ENCODE measurements around the gene PRSS1.
"Not testable (repeated sequence)": the region's sequence is repeated elsewhere in the genome, so short reads cannot be mapped to it uniquely, and the experiment has no call there.

Gene PRSS1

GRCh38 chr7:142749218-142749993 is at the start of gene PRSS1:
PRSS1 (plus strand) TSS chr7:142749472; CDS start chr7:142749485, 13 bp downstream.
- no peak for FAIRE-seq

- not testable (repeated sequence) for FAIRE-seq
Measured at GRCh38 chr7:142700935-142701334, 48.3 kb upstream of the PRSS1 start.

DNA sequence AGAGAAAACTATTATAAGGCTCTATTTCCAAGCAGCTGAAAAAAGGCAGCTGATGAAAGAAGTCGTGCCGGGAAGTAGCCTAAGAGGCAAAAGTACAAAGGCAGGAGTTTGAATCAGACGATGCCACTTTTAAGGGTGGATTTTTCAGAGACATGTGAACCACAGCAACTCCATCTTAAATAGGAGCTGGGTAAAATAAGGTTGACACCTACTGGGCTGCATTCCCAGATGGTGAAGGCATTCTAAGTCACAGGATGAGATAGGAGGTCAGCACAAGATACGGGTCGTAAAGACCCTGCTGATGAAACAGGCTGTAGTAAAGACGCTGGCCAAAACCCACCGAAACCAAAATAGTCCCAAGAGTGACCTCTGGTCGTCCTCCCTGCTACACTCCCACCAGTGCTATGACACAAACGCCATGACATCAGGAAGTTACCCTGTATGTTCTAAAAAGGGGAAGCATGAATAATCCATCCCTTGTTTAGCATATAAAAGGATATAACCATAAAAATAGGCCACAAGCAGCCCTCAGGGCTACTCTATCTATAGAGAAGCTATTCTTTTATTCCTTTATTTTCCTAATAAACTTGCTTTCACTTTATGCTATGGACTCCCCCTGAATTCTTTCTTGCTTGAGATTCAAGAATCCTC is 45.5 kb upstream of the PRSS1 start:
- no peak for FAIRE-seq

- not testable (repeated sequence) for FAIRE-seq
Measured at GRCh38 chr7:142708726-142709125, 40.5 kb upstream of the PRSS1 start.

- FAIRE-seq, result no peak
Measured at GRCh38 chr7:142709921-142710320, 39.4 kb upstream of the PRSS1 start.

- FAIRE-seq, result no peak
Measured at GRCh38 chr7:142711196-142711595, 38.1 kb upstream of the PRSS1 start.

- no peak for FAIRE-seq
Measured at GRCh38 chr7:142711746-142712616, 37.3 kb upstream of the PRSS1 start.

- FAIRE-seq, result no peak
Measured at GRCh38 chr7:142712617-142712957, 36.7 kb upstream of the PRSS1 start.

DNA sequence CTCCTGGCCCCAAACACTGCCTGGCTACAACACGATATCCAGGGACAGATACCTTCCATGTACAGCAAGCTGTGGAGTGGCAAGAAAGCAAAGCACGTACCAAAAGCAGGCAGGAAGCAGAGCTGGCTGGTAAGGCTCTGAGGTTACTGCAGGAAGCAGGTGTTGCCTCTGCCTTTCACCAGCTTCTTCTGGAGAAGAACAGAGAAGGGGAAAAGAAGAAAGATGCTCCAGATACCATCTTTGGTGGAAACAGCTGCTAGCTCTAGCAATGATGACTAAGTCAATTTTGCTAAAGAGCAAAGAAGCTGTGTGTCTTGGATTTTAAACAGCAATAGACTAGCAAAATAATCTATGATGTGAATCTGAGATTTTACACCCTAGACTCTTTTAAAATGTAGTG is 34.9 kb upstream of the PRSS1 start:
- no peak for FAIRE-seq

GRCh38 chr7:142716596-142716995 is 32.7 kb upstream of the PRSS1 start:
- FAIRE-seq, result no peak

DNA sequence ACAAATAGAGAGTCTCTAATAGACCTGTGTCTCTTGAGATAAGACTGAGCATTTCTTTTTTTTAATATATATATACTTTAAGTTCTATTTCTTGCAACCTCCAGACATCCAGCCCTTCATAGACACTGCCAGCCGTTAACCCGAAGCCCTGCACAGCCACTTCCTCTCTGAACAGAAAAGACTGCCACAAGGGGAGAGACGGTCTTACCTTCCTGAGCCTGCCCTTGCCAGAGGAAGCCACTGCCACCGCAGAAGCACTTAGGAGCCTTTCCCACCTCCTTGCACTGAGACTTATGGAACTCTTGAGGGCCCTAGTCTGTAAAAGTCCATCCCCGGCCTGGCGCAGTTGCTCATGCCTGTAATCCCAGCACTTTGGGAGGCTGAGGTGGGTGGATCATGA is 31.8 kb upstream of the PRSS1 start:
- FAIRE-seq, result no peak

GRCh38 chr7:142718313-142718712 is 31.0 kb upstream of the PRSS1 start:
- no peak for FAIRE-seq

- FAIRE-seq, result no peak
Measured at GRCh38 chr7:142720172-142720773, 29.0 kb upstream of the PRSS1 start.

GRCh38 chr7:142720986-142721385 is 28.3 kb upstream of the PRSS1 start:
- FAIRE-seq, result no peak

DNA sequence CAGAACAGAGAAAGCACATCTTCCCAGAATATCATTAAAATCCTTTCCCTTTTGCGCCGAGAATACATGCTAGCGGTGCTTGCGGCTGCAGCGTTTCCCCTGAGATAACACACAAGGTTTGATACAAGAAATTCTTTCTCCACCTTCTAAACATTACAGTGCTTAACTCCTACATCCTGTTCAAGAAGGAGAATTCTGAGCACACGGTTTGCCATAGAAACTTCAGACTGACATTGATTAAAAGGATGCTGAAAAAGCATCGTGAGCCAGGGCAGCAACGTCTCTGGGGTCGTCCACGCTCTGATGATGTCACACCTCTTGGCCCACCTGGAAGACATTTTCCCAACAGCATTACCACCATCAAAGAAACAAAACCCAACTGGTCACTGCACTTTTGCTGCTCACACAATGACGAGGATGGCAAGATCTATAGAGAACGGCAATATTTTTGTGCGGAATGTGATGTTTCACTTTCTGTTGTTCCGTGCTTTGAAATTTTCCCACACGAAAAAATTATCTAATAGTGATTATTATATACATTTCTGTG is 27.0 kb upstream of the PRSS1 start:
- FAIRE-seq, result no peak

- FAIRE-seq, result no peak
Measured at GRCh38 chr7:142733271-142733670, 16.0 kb upstream of the PRSS1 start.

- FAIRE-seq, result no peak
Measured at GRCh38 chr7:142739923-142740492, 9.3 kb upstream of the PRSS1 start.

DNA sequence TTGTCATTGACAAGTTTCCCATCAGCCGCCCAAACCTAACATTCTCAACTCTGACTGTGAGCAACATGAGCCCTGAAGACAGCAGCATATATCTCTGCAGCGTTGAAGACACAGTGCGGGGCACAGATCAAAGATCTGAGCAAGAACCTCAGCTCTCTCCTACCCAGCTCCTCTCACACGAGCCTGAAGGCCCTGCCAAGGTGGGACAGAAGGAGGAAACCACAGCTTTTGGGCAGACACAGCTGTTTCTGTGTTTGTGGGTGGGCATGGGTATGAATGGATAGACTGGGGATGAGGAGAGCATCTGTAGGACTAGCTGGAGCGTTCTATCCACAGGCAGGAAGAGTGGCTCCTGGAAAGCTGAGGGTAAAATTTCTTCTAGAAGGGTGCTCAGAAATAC is 8.5 kb upstream of the PRSS1 start:
- FAIRE-seq, result no peak

DNA sequence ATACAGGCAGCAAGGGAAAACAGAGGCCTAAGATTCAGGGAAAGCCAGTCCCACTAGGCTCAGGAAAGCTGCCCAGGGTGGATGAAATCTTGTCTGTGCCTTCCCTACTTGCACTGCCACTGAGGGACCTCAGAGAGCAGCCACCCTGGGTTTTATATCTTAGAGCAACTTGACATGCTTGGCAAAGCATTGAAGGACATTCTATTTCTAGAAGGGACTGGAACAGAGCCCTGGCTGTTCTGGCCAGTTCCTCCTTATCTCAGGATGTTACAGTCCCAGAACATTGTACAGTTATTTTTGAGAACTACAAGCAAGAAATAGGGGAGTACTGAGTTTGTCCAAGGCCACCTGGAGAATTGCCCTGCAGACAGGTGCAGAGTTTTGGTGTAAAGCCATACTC is 7.3 kb upstream of the PRSS1 start:
- FAIRE-seq, result not testable (repeated sequence)

DNA sequence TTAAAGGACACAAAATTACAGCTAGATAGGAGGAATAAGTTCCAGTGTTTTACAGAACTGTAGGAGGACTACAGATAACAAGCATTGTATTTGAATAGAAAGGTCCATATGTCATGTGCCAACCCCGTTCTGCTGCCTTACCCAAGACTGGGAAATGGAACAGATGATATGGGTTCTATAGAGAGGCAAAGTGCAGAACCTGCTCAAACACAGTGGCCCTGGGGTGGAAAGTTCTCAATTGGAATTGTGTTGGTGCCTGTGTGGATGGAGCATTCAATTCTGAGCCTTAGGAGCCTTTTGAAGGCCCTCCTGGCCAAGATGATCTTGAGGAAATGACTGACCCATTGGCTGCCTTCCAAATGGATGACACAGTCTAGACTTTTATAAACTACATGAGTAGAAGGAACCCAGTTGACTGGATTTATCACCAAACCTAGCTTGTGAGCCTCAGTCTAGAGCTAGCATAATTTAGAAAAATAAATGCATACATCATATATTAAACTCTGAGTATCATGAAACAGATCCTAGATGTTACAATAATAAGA is 4.1 kb upstream of the PRSS1 start:
- FAIRE-seq, result no peak

- no peak for FAIRE-seq
Measured at GRCh38 chr7:142745745-142746144, 3.5 kb upstream of the PRSS1 start.

GRCh38 chr7:142746264-142746663 is 3.0 kb upstream of the PRSS1 start:
- no peak for FAIRE-seq

All from TTC549 (cell line).